Measurements from ENCODE around the gene RXRB.
"Not testable (repeated sequence)": the region's sequence is repeated elsewhere in the genome, so short reads cannot be mapped to it uniquely, and the experiment has no call there.

Gene RXRB

GRCh38 chr6:33235221-33235634 lies 34.8 kb upstream of the RXRB start:
- Histone ChIP-seq H3K4me1 (ENCODE audit: control insufficient read depth, low read depth, low read length) (peaks cover 5% of the 10 kb centered on the region), H3K27me3 (ENCODE audit: control insufficient read depth, insufficient read depth, low read length) (no peaks in the 10 kb centered on the region), H3K9me3 (ENCODE audit: control insufficient read depth, low read depth, low read length) (no peaks in the 10 kb centered on the region), H3K4me3 (ENCODE audit: low read length) (no peak overlapping the region), H3K27ac (ENCODE audit: low read length) (no peak overlapping the region), H3K9ac (ENCODE audit: low read length) (no peak overlapping the region), H3K36me3 (ENCODE audit: control insufficient read depth, low read depth, low read length) (no peaks in the 10 kb centered on the region)

GRCh38 chr6:33226503-33227120 lies 26.1 kb upstream of the RXRB start:
- H3K9ac ChIP-seq (ENCODE audit: low read length); H3K27ac ChIP-seq (ENCODE audit: low read length); H3K36me3 ChIP-seq (ENCODE audit: control insufficient read depth, low read depth, low read length); H3K4me3 ChIP-seq (ENCODE audit: low read length); H3K27me3 ChIP-seq (ENCODE audit: control insufficient read depth, insufficient read depth, low read length); H3K9me3 ChIP-seq (ENCODE audit: control insufficient read depth, low read depth, low read length): not testable (repeated sequence)
- H3K4me1 ChIP-seq (ENCODE audit: control insufficient read depth, low read depth, low read length): peaks cover 10% of the 10 kb centered on the region

GRCh38 chr6:33217681-33218080 lies 17.2 kb upstream of the RXRB start:
- H3K27me3 ChIP-seq (ENCODE audit: control insufficient read depth, insufficient read depth, low read length): peaks cover 75% of the 10 kb centered on the region
- peaks cover 2% of the 10 kb centered on the region for H3K4me1 ChIP-seq (ENCODE audit: control insufficient read depth, low read depth, low read length)
- no peak overlapping the region for H3K27ac ChIP-seq (ENCODE audit: low read length)
- H3K9me3 ChIP-seq (ENCODE audit: control insufficient read depth, low read depth, low read length): no peaks in the 10 kb centered on the region
- H3K36me3 ChIP-seq (ENCODE audit: control insufficient read depth, low read depth, low read length): no peaks in the 10 kb centered on the region
- no peak overlapping the region for H3K4me3 ChIP-seq (ENCODE audit: low read length)
- no peak overlapping the region for H3K9ac ChIP-seq (ENCODE audit: low read length)

GRCh38 chr6:33217246-33217645 lies 16.8 kb upstream of the RXRB start:
- H3K4me1 ChIP-seq (ENCODE audit: control insufficient read depth, low read depth, low read length): peaks cover 4% of the 10 kb centered on the region
- no peak overlapping the region for H3K4me3 ChIP-seq (ENCODE audit: low read length)
- peaks cover 80% of the 10 kb centered on the region for H3K27me3 ChIP-seq (ENCODE audit: control insufficient read depth, insufficient read depth, low read length)
- H3K9me3 ChIP-seq (ENCODE audit: control insufficient read depth, low read depth, low read length): no peaks in the 10 kb centered on the region
- no peaks in the 10 kb centered on the region for H3K36me3 ChIP-seq (ENCODE audit: control insufficient read depth, low read depth, low read length)
- H3K27ac ChIP-seq (ENCODE audit: low read length): no peak overlapping the region
- no peak overlapping the region for H3K9ac ChIP-seq (ENCODE audit: low read length)

- Histone ChIP-seq H3K4me3 (ENCODE audit: low read length) (no peak overlapping the region), H3K4me1 (ENCODE audit: control insufficient read depth, low read depth, low read length) (peaks cover 9% of the 10 kb centered on the region), H3K27ac (ENCODE audit: low read length) (no peak overlapping the region), H3K36me3 (ENCODE audit: control insufficient read depth, low read depth, low read length) (no peaks in the 10 kb centered on the region), H3K27me3 (ENCODE audit: control insufficient read depth, insufficient read depth, low read length) (peaks cover 89% of the 10 kb centered on the region), H3K9ac (ENCODE audit: low read length) (no peak overlapping the region), H3K9me3 (ENCODE audit: control insufficient read depth, low read depth, low read length) (no peaks in the 10 kb centered on the region)
Measured at GRCh38 chr6:33216117-33216649, 15.7 kb upstream of the RXRB start.

- Histone ChIP-seq H3K9ac (ENCODE audit: low read length) (no peak overlapping the region), H3K27ac (ENCODE audit: low read length) (no peak overlapping the region), H3K4me3 (ENCODE audit: low read length) (no peak overlapping the region), H3K4me1 (ENCODE audit: control insufficient read depth, low read depth, low read length) (peaks cover 9% of the 10 kb centered on the region), H3K27me3 (ENCODE audit: control insufficient read depth, insufficient read depth, low read length) (peaks cover 95% of the 10 kb centered on the region), H3K36me3 (ENCODE audit: control insufficient read depth, low read depth, low read length) (peaks cover 4% of the 10 kb centered on the region), H3K9me3 (ENCODE audit: control insufficient read depth, low read depth, low read length) (no peaks in the 10 kb centered on the region)
Measured at GRCh38 chr6:33215271-33216116, 15.0 kb upstream of the RXRB start.

- Histone ChIP-seq H3K27me3 (ENCODE audit: control insufficient read depth, insufficient read depth, low read length) (peaks cover 83% of the 10 kb centered on the region), H3K27ac (ENCODE audit: low read length) (no peak overlapping the region), H3K9ac (ENCODE audit: low read length) (no peak overlapping the region), H3K9me3 (ENCODE audit: control insufficient read depth, low read depth, low read length) (no peaks in the 10 kb centered on the region), H3K36me3 (ENCODE audit: control insufficient read depth, low read depth, low read length) (peaks cover 9% of the 10 kb centered on the region), H3K4me1 (ENCODE audit: control insufficient read depth, low read depth, low read length) (peaks cover 9% of the 10 kb centered on the region), H3K4me3 (ENCODE audit: low read length) (peak overlapping the region; percentile 56)
Measured at GRCh38 chr6:33213989-33214335, 13.5 kb upstream of the RXRB start.

GRCh38 chr6:33213166-33213988 lies 12.9 kb upstream of the RXRB start:
- H3K4me3 ChIP-seq (ENCODE audit: low read length): peak overlapping the region; percentile 56
- no peak overlapping the region for H3K9ac ChIP-seq (ENCODE audit: low read length)
- peaks cover 77% of the 10 kb centered on the region for H3K27me3 ChIP-seq (ENCODE audit: control insufficient read depth, insufficient read depth, low read length)
- H3K27ac ChIP-seq (ENCODE audit: low read length): no peak overlapping the region
- H3K4me1 ChIP-seq (ENCODE audit: control insufficient read depth, low read depth, low read length): peaks cover 9% of the 10 kb centered on the region
- H3K9me3 ChIP-seq (ENCODE audit: control insufficient read depth, low read depth, low read length): no peaks in the 10 kb centered on the region
- peaks cover 9% of the 10 kb centered on the region for H3K36me3 ChIP-seq (ENCODE audit: control insufficient read depth, low read depth, low read length)

- H3K4me3 ChIP-seq (ENCODE audit: low read length): peak overlapping the region; percentile 56
- peaks cover 74% of the 10 kb centered on the region for H3K27me3 ChIP-seq (ENCODE audit: control insufficient read depth, insufficient read depth, low read length)
- H3K9ac ChIP-seq (ENCODE audit: low read length): no peak overlapping the region
- H3K27ac ChIP-seq (ENCODE audit: low read length): no peak overlapping the region
- no peaks in the 10 kb centered on the region for H3K9me3 ChIP-seq (ENCODE audit: control insufficient read depth, low read depth, low read length)
- H3K36me3 ChIP-seq (ENCODE audit: control insufficient read depth, low read depth, low read length): peaks cover 9% of the 10 kb centered on the region
- H3K4me1 ChIP-seq (ENCODE audit: control insufficient read depth, low read depth, low read length): peaks cover 9% of the 10 kb centered on the region
Measured at GRCh38 chr6:33212857-33213165, 12.3 kb upstream of the RXRB start.

- H3K4me3 ChIP-seq (ENCODE audit: low read length): no peak overlapping the region
Measured at GRCh38 chr6:33211666-33212422, 11.4 kb upstream of the RXRB start.

GRCh38 chr6:33211136-33211535 lies 10.7 kb upstream of the RXRB start:
- Histone ChIP-seq H3K27ac (ENCODE audit: low read length) (no peak overlapping the region), H3K36me3 (ENCODE audit: control insufficient read depth, low read depth, low read length) (peaks cover 9% of the 10 kb centered on the region), H3K4me1 (ENCODE audit: control insufficient read depth, low read depth, low read length) (peaks cover 11% of the 10 kb centered on the region), H3K27me3 (ENCODE audit: control insufficient read depth, insufficient read depth, low read length) (peaks cover 74% of the 10 kb centered on the region), H3K9ac (ENCODE audit: low read length) (no peak overlapping the region), H3K9me3 (ENCODE audit: control insufficient read depth, low read depth, low read length) (no peaks in the 10 kb centered on the region), H3K4me3 (ENCODE audit: low read length) (no peak overlapping the region)

More at GRCh38 chr6:33211666-33212422, 11.4 kb upstream of the RXRB start:
- Histone ChIP-seq H3K36me3 (ENCODE audit: control insufficient read depth, low read depth, low read length) (peaks cover 9% of the 10 kb centered on the region), H3K27me3 (ENCODE audit: control insufficient read depth, insufficient read depth, low read length) (peaks cover 74% of the 10 kb centered on the region), H3K9me3 (ENCODE audit: control insufficient read depth, low read depth, low read length) (no peaks in the 10 kb centered on the region), H3K4me1 (ENCODE audit: control insufficient read depth, low read depth, low read length) (peaks cover 9% of the 10 kb centered on the region), H3K9ac (ENCODE audit: low read length) (no peak overlapping the region), H3K27ac (ENCODE audit: low read length) (no peak overlapping the region)

Measured in iPS-18a (cell line).